Thyroid gland (tissue), 4 donors: ENCODE measurements around the gene CDK5RAP2.

Source experiments
- POLR2A ChIP-seq, 2 donors: fragments of 450-650 bp; IDR thresholded peaks; one replicate each; pipeline ENCODE4 v1.6.1; 2017; ENCODE audit warnings: antibody characterized with exemption in 2 of 2, mild to moderate bottlenecking in 2 of 2, moderate library complexity in 1 of 2
- TF ChIP-seq, protein P1 (sequence below), 6 experiments: fragments of 200-600 bp in 3 of 6; fragments of 450-650 bp in 3 of 6; sonication (generic) in 3 of 6; IDR thresholded peaks; one replicate each; pipeline ENCODE4 v1.5.1; 2016 to 2019; ENCODE audit warnings: antibody characterized with exemption in 6 of 6, mild to moderate bottlenecking in 2 of 6, inconsistent platforms in 1 of 6, moderate library complexity in 1 of 6

DNA sequence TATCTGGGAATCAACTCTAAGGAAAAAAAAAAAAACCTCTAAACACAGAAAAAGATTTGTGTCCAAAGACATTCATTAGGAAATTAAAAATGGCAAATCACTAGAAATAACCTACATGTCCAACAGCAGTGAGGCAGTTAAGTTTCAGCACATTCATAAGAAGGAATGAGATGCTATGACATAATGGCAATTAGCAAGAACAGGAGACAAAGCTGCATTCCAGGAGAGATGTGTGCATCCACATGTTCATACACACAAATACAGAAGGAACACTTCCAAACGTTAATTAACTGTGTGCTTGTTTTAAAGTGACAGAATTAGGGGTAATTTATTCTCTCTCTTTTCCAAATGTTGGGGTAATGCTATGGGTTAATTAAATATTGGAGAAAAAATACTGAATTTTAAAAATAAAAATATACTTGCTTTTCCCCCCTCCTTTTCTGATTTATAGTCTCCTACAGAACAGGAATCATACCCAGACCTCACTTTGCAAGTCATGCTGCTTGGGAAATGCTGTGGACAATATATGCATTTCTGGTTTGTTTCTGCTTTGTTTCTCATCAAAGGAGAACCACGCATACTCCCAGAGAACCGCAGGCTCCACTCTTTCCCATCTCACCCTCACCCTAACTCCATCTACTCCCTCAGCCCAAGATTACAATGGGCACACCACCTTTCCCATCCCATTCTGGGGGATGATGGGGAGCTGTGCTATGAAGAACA, 114.1 kb downstream of the CDK5RAP2 start:
- TF ChIP-seq POLR2A (IDR thresholded peaks at IDR 0.05): no peak
- TF ChIP-seq, protein P1, sequence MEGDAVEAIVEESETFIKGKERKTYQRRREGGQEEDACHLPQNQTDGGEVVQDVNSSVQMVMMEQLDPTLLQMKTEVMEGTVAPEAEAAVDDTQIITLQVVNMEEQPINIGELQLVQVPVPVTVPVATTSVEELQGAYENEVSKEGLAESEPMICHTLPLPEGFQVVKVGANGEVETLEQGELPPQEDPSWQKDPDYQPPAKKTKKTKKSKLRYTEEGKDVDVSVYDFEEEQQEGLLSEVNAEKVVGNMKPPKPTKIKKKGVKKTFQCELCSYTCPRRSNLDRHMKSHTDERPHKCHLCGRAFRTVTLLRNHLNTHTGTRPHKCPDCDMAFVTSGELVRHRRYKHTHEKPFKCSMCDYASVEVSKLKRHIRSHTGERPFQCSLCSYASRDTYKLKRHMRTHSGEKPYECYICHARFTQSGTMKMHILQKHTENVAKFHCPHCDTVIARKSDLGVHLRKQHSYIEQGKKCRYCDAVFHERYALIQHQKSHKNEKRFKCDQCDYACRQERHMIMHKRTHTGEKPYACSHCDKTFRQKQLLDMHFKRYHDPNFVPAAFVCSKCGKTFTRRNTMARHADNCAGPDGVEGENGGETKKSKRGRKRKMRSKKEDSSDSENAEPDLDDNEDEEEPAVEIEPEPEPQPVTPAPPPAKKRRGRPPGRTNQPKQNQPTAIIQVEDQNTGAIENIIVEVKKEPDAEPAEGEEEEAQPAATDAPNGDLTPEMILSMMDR (IDR thresholded peaks at IDR 0.05): no peak
